ENCODE data around the gene ZEB1. TPM values are rescaled to one million over a fixed set of nuclear protein-coding genes. Genes with fewer than 3 reads are reported as not detected.

ZEB1 gene
- total RNA-seq, 1 experiment from 2014 or later: 1.4 TPM

DNA sequence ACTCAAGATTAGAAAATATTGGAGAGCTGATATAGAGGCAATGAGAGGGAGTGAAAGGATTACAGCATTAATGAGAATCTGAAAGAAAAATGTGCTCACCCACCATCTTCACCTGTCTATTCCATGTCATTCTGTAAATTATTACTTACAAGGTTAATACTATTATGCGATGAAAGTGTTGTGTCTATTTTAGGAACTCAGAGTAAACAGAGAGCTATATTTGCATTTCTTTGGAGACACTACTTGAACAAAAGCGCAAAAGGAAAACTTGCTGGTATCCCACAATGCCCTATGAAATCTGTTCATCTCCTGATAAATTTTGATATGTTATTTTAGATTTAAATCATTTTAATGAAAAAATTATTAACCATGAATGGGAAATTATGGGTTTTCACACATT is 196.1 kb downstream of the ZEB1 start:
- no peak overlapping the region for H3K27ac ChIP-seq
- H3K9me2 ChIP-seq (ENCODE audit: insufficient read depth): no peaks in the 10 kb centered on the region
- H4K20me1 ChIP-seq (ENCODE audit: insufficient read depth): no peaks in the 10 kb centered on the region
- H3K27me3 ChIP-seq (ENCODE audit: insufficient read depth, low read depth): no peaks in the 10 kb centered on the region
- no peaks in the 10 kb centered on the region for H3K36me3 ChIP-seq (ENCODE audit: low read depth)
- CTCF ChIA-PET: no interaction called here
- no TSS peak for BruUV-seq (replicated peaks)
- H3K9me3 ChIP-seq (ENCODE audit: insufficient read depth, low read depth): 0 out of 2 replicates have a peak, but pooled peaks cover 5% of the 10 kb centered on the region
- H3K4me2 ChIP-seq: no peak overlapping the region
- intact Hi-C loops (cut with micrococcal nuclease; ENCODE audit: unreplicated experiment): no loop called here
- no peaks in the 10 kb centered on the region for H3K79me2 ChIP-seq (ENCODE audit: low read depth)
- no peaks in the 10 kb centered on the region for H3F3A ChIP-seq (ENCODE audit: insufficient read depth, low read depth)
- TF ChIP-seq, protein P1, sequence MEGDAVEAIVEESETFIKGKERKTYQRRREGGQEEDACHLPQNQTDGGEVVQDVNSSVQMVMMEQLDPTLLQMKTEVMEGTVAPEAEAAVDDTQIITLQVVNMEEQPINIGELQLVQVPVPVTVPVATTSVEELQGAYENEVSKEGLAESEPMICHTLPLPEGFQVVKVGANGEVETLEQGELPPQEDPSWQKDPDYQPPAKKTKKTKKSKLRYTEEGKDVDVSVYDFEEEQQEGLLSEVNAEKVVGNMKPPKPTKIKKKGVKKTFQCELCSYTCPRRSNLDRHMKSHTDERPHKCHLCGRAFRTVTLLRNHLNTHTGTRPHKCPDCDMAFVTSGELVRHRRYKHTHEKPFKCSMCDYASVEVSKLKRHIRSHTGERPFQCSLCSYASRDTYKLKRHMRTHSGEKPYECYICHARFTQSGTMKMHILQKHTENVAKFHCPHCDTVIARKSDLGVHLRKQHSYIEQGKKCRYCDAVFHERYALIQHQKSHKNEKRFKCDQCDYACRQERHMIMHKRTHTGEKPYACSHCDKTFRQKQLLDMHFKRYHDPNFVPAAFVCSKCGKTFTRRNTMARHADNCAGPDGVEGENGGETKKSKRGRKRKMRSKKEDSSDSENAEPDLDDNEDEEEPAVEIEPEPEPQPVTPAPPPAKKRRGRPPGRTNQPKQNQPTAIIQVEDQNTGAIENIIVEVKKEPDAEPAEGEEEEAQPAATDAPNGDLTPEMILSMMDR (conservative IDR thresholded peaks at IDR 0.05): no peak
- no peak for TF ChIP-seq EZH2 (IDR thresholded peaks at IDR 0.05; ENCODE audit: low read depth)
- H3K4me3 ChIP-seq: no peak overlapping the region
- H3K4me1 ChIP-seq (replicated peaks; ENCODE audit: insufficient read depth): no peaks in the 10 kb centered on the region
- no peak overlapping the region for H2AFZ ChIP-seq
- DNase-seq: no peak
- POLR2A ChIA-PET (ENCODE audit: unreplicated experiment): no interaction called here

- ChIA-PET POLR2A (ENCODE audit: unreplicated experiment) (interaction anchor here (0.6 kb wide), 1 partner anchor 132 kb away, joined by 3 read pairs; no protein-coding TSS in a partner anchor), CTCF (no interaction called here)
- no peak overlapping the region for H3K27ac ChIP-seq
- 0 out of 2 replicates have a peak, but pooled peaks cover under 1% of the 10 kb centered on the region for H3K9me3 ChIP-seq (ENCODE audit: insufficient read depth, low read depth)
- intact Hi-C loops (cut with micrococcal nuclease; ENCODE audit: unreplicated experiment): no loop called here
- no peak overlapping the region for H3K4me2 ChIP-seq
- H3K4me3 ChIP-seq: no peak overlapping the region
- no TSS peak for BruUV-seq (replicated peaks)
- no peak overlapping the region for H2AFZ ChIP-seq
- H3K36me3 ChIP-seq (ENCODE audit: low read depth): no peaks in the 10 kb centered on the region
- no peak for DNase-seq
- no peaks in the 10 kb centered on the region for H3K27me3 ChIP-seq (ENCODE audit: insufficient read depth, low read depth)
- no peaks in the 10 kb centered on the region for H4K20me1 ChIP-seq (ENCODE audit: insufficient read depth)
- H3K79me2 ChIP-seq (ENCODE audit: low read depth): no peaks in the 10 kb centered on the region
- no peak for TF ChIP-seq EZH2 (IDR thresholded peaks at IDR 0.05; ENCODE audit: low read depth)
- TF ChIP-seq, protein P1 (conservative IDR thresholded peaks at IDR 0.05): no peak
- no peaks in the 10 kb centered on the region for H3K9me2 ChIP-seq (ENCODE audit: insufficient read depth)
- H3F3A ChIP-seq (ENCODE audit: insufficient read depth, low read depth): no peaks in the 10 kb centered on the region
- H3K4me1 ChIP-seq (replicated peaks; ENCODE audit: insufficient read depth): no peaks in the 10 kb centered on the region
Observed at GRCh38 chr10:31515819-31516402, 196.9 kb downstream of the ZEB1 start.

DNA sequence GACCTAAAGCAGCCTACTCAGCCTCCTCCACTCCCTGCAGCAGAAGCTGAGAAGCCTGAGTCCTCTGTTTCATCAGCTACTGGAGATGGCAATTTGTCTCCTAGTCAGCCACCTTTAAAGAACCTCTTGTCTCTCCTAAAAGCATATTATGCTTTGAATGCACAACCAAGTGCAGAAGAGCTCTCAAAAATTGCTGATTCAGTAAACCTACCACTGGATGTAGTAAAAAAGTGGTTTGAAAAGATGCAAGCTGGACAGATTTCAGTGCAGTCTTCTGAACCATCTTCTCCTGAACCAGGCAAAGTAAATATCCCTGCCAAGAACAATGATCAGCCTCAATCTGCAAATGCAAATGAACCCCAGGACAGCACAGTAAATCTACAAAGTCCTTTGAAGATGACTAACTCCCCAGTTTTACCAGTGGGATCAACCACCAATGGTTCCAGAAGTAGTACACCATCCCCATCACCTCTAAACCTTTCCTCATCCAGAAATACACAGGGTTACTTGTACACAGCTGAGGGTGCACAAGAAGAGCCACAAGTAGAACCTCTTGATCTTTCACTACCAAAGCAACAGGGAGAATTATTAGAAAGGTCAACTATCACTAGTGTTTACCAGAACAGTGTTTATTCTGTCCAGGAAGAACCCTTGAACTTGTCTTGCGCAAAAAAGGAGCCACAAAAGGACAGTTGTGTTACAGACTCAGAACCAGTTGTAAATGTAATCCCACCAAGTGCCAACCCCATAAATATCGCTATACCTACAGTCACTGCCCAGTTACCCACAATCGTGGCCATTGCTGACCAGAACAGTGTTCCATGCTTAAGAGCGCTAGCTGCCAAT is 202.2 kb downstream of the ZEB1 start:
- H3K9me3 ChIP-seq (ENCODE audit: insufficient read depth, low read depth): no peaks in the 10 kb centered on the region
- no TSS peak for BruUV-seq (replicated peaks)
- no peaks in the 10 kb centered on the region for H4K20me1 ChIP-seq (ENCODE audit: insufficient read depth)
- intact Hi-C loops (cut with micrococcal nuclease; ENCODE audit: unreplicated experiment): no loop called here
- H3K4me3 ChIP-seq: no peak overlapping the region
- no peaks in the 10 kb centered on the region for H3F3A ChIP-seq (ENCODE audit: insufficient read depth, low read depth)
- H2AFZ ChIP-seq: no peak overlapping the region
- ChIA-PET POLR2A (ENCODE audit: unreplicated experiment) (no interaction called here), CTCF (no interaction called here)
- no peaks in the 10 kb centered on the region for H3K4me1 ChIP-seq (replicated peaks; ENCODE audit: insufficient read depth)
- H3K79me2 ChIP-seq (ENCODE audit: low read depth): no peaks in the 10 kb centered on the region
- H3K27me3 ChIP-seq (ENCODE audit: insufficient read depth, low read depth): no peaks in the 10 kb centered on the region
- H3K9me2 ChIP-seq (ENCODE audit: insufficient read depth): no peaks in the 10 kb centered on the region
- TF ChIP-seq, protein P1 (conservative IDR thresholded peaks at IDR 0.05): no peak
- no peak for TF ChIP-seq EZH2 (IDR thresholded peaks at IDR 0.05; ENCODE audit: low read depth)
- no peak for DNase-seq
- no peak overlapping the region for H3K4me2 ChIP-seq
- H3K36me3 ChIP-seq (ENCODE audit: low read depth): no peaks in the 10 kb centered on the region
- H3K27ac ChIP-seq: no peak overlapping the region

All from PC-9 (cell line).